HG03571 (cell line): ENCODE measurements around the gene DNAJC5G.
"Not testable (repeated sequence)": the region's sequence is repeated elsewhere in the genome, so short reads cannot be mapped to it uniquely, and the experiment has no call there.

Source experiments
- ATAC-seq: cut with Tn5 transposase; IDR thresholded peaks from one replicate; pipeline ENCODE4 v1.9.1; 2021; ENCODE audit not compliant: unreplicated experiment

The DNAJC5G gene

GRCh38 chr2:27251766-27252165 lies 23.5 kb upstream of the DNAJC5G start:
- ATAC-seq = no peak

GRCh38 chr2:27255187-27255586 lies 20.0 kb upstream of the DNAJC5G start:
- no peak for ATAC-seq

GRCh38 chr2:27255660-27256059 lies 19.6 kb upstream of the DNAJC5G start:
- ATAC-seq = no peak

- ATAC-seq = no peak
These were observed 18.3 kb upstream of the DNAJC5G start for GRCh38 chr2:27256855-27257454.

GRCh38 chr2:27258051-27258450 lies 17.2 kb upstream of the DNAJC5G start:
- ATAC-seq = no peak

- no peak for ATAC-seq
These were observed 13.8 kb upstream of the DNAJC5G start for GRCh38 chr2:27261241-27261925.

GRCh38 chr2:27261926-27262298 lies 13.3 kb upstream of the DNAJC5G start:
- ATAC-seq = no peak

GRCh38 chr2:27262379-27263286 lies 12.6 kb upstream of the DNAJC5G start, which contains the start of gene SLC30A3:
Gene SLC30A3 (minus strand): TSS chr2:27263047. CDS start chr2:27262906, 141 bp downstream.
- no peak for ATAC-seq

GRCh38 chr2:27263287-27264252 lies 11.7 kb upstream of the DNAJC5G start:
- no peak for ATAC-seq

- no peak for ATAC-seq
These were observed 10.9 kb upstream of the DNAJC5G start for GRCh38 chr2:27264253-27264752.

- ATAC-seq = no peak
These were observed 10.3 kb upstream of the DNAJC5G start for GRCh38 chr2:27264753-27265535.

GRCh38 chr2:27265536-27265870 lies 9.7 kb upstream of the DNAJC5G start:
- no peak for ATAC-seq

- ATAC-seq = not testable (repeated sequence)
These were observed 6.9 kb upstream of the DNAJC5G start for GRCh38 chr2:27268296-27268695.

- no peak for ATAC-seq
These were observed 5.1 kb upstream of the DNAJC5G start for GRCh38 chr2:27270131-27270530.

GRCh38 chr2:27270670-27271069 lies 4.6 kb upstream of the DNAJC5G start:
- ATAC-seq = no peak

- no peak for ATAC-seq
These were observed 3.4 kb upstream of the DNAJC5G start for GRCh38 chr2:27271631-27272340.

GRCh38 chr2:27272537-27273522 lies 2.4 kb upstream of the DNAJC5G start:
- not testable (repeated sequence) for ATAC-seq

- no peak for ATAC-seq
These were observed 2.8 kb downstream of the DNAJC5G start for GRCh38 chr2:27278010-27278409.
